ENCODE measurements around the gene HOXA3. TPM values are rescaled to one million over a fixed set of nuclear protein-coding genes. Genes with fewer than 3 reads are reported as not detected.
A peak's percentile ranks its signal among the peaks of the same experiment; 100 is the strongest.

HOXA3 gene
- total and polyA plus RNA-seq, 10 donors, result 0.51 to 6.1 (median 1.7) TPM

- Histone ChIP-seq H3K36me3 (no peaks in the 10 kb centered on the region), H3K27ac (no peak within 1 kb of the TSS), H3K4me1 (peaks cover 9 to 67% (median 50%) of the 10 kb centered on the region in 6 donors), H3K27me3 (replicated peaks in 1 of 7) (peaks cover 26 to 100% (median 96%) of the 10 kb centered on the region in 7 donors), H3K4me3 (peak within 1 kb of the TSS in 7 of 8 donors; percentile 17 to 68 (median 36)), H3K9me3 (no peaks in the 10 kb centered on the region)
- TF ChIP-seq POLR2AphosphoS5 (IDR thresholded peaks at IDR 0.05), result peak in 1 of 3 donors; percentile 11
- TF ChIP-seq CTCF (IDR thresholded peaks at IDR 0.05 in 8 of 11, conservative IDR thresholded peaks at IDR 0.05 in 3 of 11), result no peak
- WGBS, 5 donors, result 1 to 2% (median 2%) methylated on average over 43 to 99 of the region's 99 CpGs
- DNase-seq, result peak; percentile 76
- intact Hi-C loops (cut with DNase I; ENCODE audit: low total_unique reads), result loop anchor here (10.0 kb wide), 4 partner anchors 585 to 895 kb away; no protein-coding TSS in a partner anchor
These were observed 47.7 kb upstream of the HOXA3 start, which contains the start of gene HOXA13 for GRCh38 chr7:27199849-27200760. TSS of gene HOXA13 (minus strand) at chr7:27200091. CDS start at chr7:27200077, 14 bp downstream.

GRCh38 chr7:27198871-27199801, 46.8 kb upstream of the HOXA3 start:
- peak; percentile 77 for DNase-seq
- Histone ChIP-seq H3K27me3 (replicated peaks in 1 of 7) (peaks cover 32 to 100% (median 96%) of the 10 kb centered on the region in 7 donors), H3K9me3 (no peaks in the 10 kb centered on the region), H3K4me1 (peaks cover 8 to 58% (median 43%) of the 10 kb centered on the region in 6 donors), H3K27ac (no peak overlapping the region), H3K36me3 (no peaks in the 10 kb centered on the region), H3K4me3 (peak overlapping the region in 7 of 8 donors; percentile 8 to 68 (median 26))
- intact Hi-C loops (cut with DNase I; ENCODE audit: low total_unique reads), result loop anchor here (10.0 kb wide), 4 partner anchors 586 to 896 kb away; no protein-coding TSS in a partner anchor
- 4 to 9% (median 4%) methylated on average over 19 to 93 of the region's 93 CpGs for WGBS, 5 donors
- TF ChIP-seq POLR2AphosphoS5 (IDR thresholded peaks at IDR 0.05), result no peak
- no peak for TF ChIP-seq CTCF (IDR thresholded peaks at IDR 0.05 in 8 of 11, conservative IDR thresholded peaks at IDR 0.05 in 3 of 11)
- TF ChIP-seq POLR2A (IDR thresholded peaks at IDR 0.05), result no peak

GRCh38 chr7:27198138-27198841, 45.9 kb upstream of the HOXA3 start:
- no peak for DNase-seq
- Histone ChIP-seq H3K4me3 (peak overlapping the region in 1 of 8 donors; percentile 68), H3K36me3 (no peaks in the 10 kb centered on the region), H3K27ac (no peak overlapping the region), H3K9me3 (no peaks in the 10 kb centered on the region), H3K4me1 (peaks cover 8 to 66% (median 50%) of the 10 kb centered on the region in 6 donors), H3K27me3 (replicated peaks in 1 of 7) (peaks cover 39 to 100% (median 96%) of the 10 kb centered on the region in 7 donors)
- intact Hi-C loops (cut with DNase I; ENCODE audit: low total_unique reads), result loop anchor here (10.0 kb wide), 4 partner anchors 587 to 897 kb away; no protein-coding TSS in a partner anchor
- 11 to 13% (median 12%) methylated on average over 29 of the region's 29 CpGs for WGBS, 5 donors
- no peak for TF ChIP-seq CTCF (IDR thresholded peaks at IDR 0.05 in 8 of 11, conservative IDR thresholded peaks at IDR 0.05 in 3 of 11)

Measured in spleen (tissue), 11 donors.